Neural progenitor cell (in vitro differentiated cells): Measurements from ENCODE around the gene WAS.

Source experiments
- EZH2 ChIP-seq: fragments of 200-600 bp; sonication (generic); IDR thresholded peaks from 2 replicates; pipeline ENCODE4 v1.6.1; 2017; ENCODE audit warnings: antibody characterized with exemption, mild to moderate bottlenecking, moderate library complexity
- EZH2phosphoT487 ChIP-seq: fragments of 200-600 bp; sonication (generic); IDR thresholded peaks from 2 replicates; pipeline ENCODE4 v1.6.1; 2017; ENCODE audit warnings: antibody characterized with exemption
- TF ChIP-seq, protein P1 (sequence below): fragments of 200-600 bp; sonication (generic); IDR thresholded peaks from 2 replicates; pipeline ENCODE4 v1.5.1; 2017; ENCODE audit warnings: antibody characterized with exemption, mild to moderate bottlenecking

DNA sequence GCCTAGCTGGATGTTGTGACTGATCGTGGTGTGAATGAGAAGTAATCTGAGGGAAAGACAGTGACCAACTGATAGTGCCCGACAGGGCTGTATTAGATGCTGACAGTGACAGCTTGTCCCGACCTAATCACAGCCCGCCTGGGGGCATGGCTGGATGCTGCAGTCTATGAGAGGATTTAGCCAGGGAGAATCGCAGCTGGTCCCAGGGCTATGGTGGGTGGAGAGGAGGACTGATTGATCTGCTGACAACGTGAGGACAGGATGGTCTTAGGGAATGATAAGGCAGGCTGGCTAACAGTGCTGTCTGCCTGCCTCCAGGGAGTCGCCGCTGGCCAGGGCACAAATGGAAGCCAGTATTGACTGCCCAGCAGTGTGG, 12.3 kb downstream of the WAS start:
- TF ChIP-seq, protein P1, sequence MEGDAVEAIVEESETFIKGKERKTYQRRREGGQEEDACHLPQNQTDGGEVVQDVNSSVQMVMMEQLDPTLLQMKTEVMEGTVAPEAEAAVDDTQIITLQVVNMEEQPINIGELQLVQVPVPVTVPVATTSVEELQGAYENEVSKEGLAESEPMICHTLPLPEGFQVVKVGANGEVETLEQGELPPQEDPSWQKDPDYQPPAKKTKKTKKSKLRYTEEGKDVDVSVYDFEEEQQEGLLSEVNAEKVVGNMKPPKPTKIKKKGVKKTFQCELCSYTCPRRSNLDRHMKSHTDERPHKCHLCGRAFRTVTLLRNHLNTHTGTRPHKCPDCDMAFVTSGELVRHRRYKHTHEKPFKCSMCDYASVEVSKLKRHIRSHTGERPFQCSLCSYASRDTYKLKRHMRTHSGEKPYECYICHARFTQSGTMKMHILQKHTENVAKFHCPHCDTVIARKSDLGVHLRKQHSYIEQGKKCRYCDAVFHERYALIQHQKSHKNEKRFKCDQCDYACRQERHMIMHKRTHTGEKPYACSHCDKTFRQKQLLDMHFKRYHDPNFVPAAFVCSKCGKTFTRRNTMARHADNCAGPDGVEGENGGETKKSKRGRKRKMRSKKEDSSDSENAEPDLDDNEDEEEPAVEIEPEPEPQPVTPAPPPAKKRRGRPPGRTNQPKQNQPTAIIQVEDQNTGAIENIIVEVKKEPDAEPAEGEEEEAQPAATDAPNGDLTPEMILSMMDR: no peak
- no peak for TF ChIP-seq EZH2
- no peak for TF ChIP-seq EZH2phosphoT487
